Activated naive CD8-positive, alpha-beta T cell treated with anti-CD3 and anti-CD28 coated beads, Interleukin-2, amount 10 ng/mL, durations not matched to agents 7 days and 5 days (primary cell): Measurements from ENCODE around the gene FOXE3. TPM values are rescaled to one million over a fixed set of nuclear protein-coding genes. Genes with fewer than 3 reads are reported as not detected.
A peak's percentile ranks its signal among the peaks of the same experiment; 100 is the strongest.

Experiments used
- ATAC-seq: fragments of 150-1000 bp; cut with Tn5 transposase; one replicate; pipeline ENCODE4 v1.10.0; 2021; ENCODE audit warnings: low read depth, moderate library complexity
- POLR2A ChIA-PET: fragments of 350-600 bp; sonication (Branson Sonifier 250); formaldehyde crosslinking; loops from one replicate; lab custom pipeline; 2021; ENCODE audit warnings: antibody characterized with exemption; lab: Charles Lee
- DNase-seq: peaks from one replicate; pipeline ENCODE4 v3.0.0; 2021
- H3K27ac Mint-ChIP-seq: one replicate; pipeline ENCODE4 v1.8.0; 2022; ENCODE audit warnings: mild to moderate bottlenecking, mixed read lengths
- H3K27me3 Mint-ChIP-seq: one replicate; pipeline ENCODE4 v1.8.0; 2022; ENCODE audit warnings: mild to moderate bottlenecking, moderate library complexity, mixed read lengths
- H3K36me3 Mint-ChIP-seq: one replicate; pipeline ENCODE4 v1.8.0; 2021; ENCODE audit warnings: mild to moderate bottlenecking, mixed read lengths
- H3K4me1 Mint-ChIP-seq: one replicate; pipeline ENCODE4 v1.8.0; 2021; ENCODE audit warnings: mixed read lengths
- H3K4me3 Mint-ChIP-seq: one replicate; pipeline ENCODE4 v1.8.0; 2022; ENCODE audit warnings: mild to moderate bottlenecking, moderate library complexity, mixed read lengths
- H3K9me3 Mint-ChIP-seq: one replicate; pipeline ENCODE4 v1.8.0; 2021; ENCODE audit warnings: mixed read lengths
- total RNA-seq, 2 experiments: library from RNA; stranded (reverse); gene quantifications; one replicate each; pipeline ENCODE4 v1.2.3, GENCODE V29; 2021

FOXE3 gene
- total RNA-seq, 2 experiments from 2014 or later = not detected

GRCh38 chr1:47411436-47411835, 4.6 kb upstream of the FOXE3 start:
- no peak overlapping the region for H3K4me3 Mint-ChIP-seq
- peaks cover 32% of the 10 kb centered on the region for H3K27me3 Mint-ChIP-seq
- ATAC-seq (no peak), DNase-seq (no peak)
- peaks cover 1% of the 10 kb centered on the region for H3K36me3 Mint-ChIP-seq
- POLR2A ChIA-PET = no interaction called here
- no peaks in the 10 kb centered on the region for H3K9me3 Mint-ChIP-seq
- no peaks in the 10 kb centered on the region for H3K4me1 Mint-ChIP-seq
- no peak overlapping the region for H3K27ac Mint-ChIP-seq

- ATAC-seq (no peak), DNase-seq (no peak)
- H3K27ac Mint-ChIP-seq = no peak overlapping the region
- POLR2A ChIA-PET = interaction anchor here (0.5 kb wide), 1 partner anchor 157 kb away, joined by 4 read pairs; no protein-coding TSS in a partner anchor
- H3K36me3 Mint-ChIP-seq = peaks cover 1% of the 10 kb centered on the region
- H3K9me3 Mint-ChIP-seq = no peaks in the 10 kb centered on the region
- no peak overlapping the region for H3K4me3 Mint-ChIP-seq
- H3K27me3 Mint-ChIP-seq = peaks cover 37% of the 10 kb centered on the region
- peaks cover 3% of the 10 kb centered on the region for H3K4me1 Mint-ChIP-seq
Observed at GRCh38 chr1:47412437-47412836, 3.6 kb upstream of the FOXE3 start.

DNA sequence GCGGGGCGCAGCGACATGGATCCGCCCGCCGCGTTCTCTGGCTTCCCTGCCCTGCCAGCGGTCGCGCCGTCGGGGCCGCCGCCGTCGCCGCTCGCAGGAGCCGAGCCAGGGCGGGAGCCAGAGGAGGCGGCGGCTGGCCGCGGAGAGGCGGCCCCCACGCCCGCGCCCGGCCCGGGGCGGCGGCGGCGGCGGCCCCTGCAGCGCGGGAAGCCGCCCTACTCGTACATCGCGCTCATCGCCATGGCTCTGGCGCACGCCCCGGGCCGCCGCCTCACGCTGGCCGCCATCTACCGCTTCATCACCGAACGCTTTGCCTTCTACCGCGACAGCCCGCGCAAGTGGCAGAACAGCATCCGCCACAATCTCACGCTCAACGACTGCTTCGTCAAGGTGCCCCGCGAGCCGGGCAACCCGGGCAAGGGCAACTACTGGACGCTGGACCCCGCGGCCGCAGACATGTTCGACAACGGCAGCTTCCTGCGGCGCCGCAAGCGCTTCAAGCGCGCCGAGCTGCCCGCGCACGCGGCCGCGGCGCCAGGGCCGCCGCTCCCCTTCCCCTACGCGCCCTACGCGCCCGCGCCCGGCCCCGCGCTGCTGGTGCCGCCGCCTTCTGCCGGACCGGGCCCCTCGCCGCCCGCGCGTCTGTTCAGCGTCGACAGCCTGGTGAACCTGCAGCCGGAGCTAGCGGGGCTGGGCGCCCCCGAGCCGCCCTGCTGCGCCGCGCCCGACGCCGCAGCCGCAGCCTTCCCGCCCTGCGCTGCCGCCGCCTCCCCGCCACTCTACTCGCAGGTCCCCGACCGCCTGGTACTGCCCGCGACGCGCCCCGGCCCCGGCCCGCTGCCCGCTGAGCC, 459 bp downstream of the FOXE3 start:
- Mint-ChIP-seq H3K36me3 (peaks cover 1% of the 10 kb centered on the region), H3K4me3 (peak overlapping the region; percentile 62), H3K27me3 (peaks cover 59% of the 10 kb centered on the region), H3K4me1 (peaks cover 4% of the 10 kb centered on the region), H3K27ac (no peak overlapping the region), H3K9me3 (no peaks in the 10 kb centered on the region)
- DNase-seq = peak; percentile 54
- POLR2A ChIA-PET = no interaction called here
- ATAC-seq = peak; percentile 44

DNA sequence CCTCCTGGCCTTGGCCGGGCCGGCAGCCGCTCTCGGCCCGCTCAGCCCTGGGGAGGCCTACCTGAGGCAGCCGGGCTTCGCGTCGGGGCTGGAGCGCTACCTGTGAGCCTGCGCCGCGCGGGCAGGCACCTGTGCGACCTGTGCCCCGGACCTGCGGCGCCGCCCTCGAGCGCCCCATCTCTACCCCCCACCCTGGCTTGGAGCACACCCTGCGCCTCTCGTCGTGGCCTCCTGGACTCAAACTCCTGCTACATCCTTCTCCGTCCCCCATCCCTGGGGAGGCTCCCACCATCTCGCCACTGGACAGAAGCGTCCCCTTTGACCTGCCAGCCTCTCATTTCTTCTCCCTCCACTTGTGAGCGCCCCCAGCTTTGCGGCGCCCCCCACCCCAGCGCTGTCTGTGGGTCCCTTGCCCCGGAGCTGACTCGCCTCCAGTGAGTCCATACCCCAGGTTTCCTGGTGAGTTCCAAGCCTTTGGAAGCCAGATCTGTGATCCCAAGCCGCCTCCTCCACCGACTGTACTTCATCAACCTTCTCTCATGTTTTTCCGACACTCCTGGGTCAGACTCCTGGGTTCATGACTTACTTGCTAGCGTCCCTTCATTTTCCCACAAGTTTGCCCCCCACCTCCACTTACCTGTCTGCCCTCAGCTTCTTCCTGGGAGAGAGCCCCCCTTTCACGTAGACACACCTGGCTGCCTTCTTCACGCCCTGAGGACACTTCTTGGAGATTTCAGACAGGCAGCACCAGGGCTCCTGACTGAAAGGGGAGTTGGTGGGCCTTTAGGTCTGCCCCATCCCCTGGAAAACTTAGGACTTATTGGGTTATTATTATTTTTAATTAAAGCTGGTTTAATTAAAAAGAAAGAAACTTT, 1.3 kb downstream of the FOXE3 start:
- H3K4me3 Mint-ChIP-seq = peak overlapping the region; percentile 10
- no peaks in the 10 kb centered on the region for H3K9me3 Mint-ChIP-seq
- peak overlapping the region; percentile 27 for H3K27ac Mint-ChIP-seq
- peaks cover 59% of the 10 kb centered on the region for H3K27me3 Mint-ChIP-seq
- peaks cover 4% of the 10 kb centered on the region for H3K4me1 Mint-ChIP-seq
- peaks cover 1% of the 10 kb centered on the region for H3K36me3 Mint-ChIP-seq
- POLR2A ChIA-PET = no interaction called here
- ATAC-seq (no peak), DNase-seq (no peak)

- H3K27ac Mint-ChIP-seq = no peak overlapping the region
- H3K36me3 Mint-ChIP-seq = peaks cover 1% of the 10 kb centered on the region
- H3K4me3 Mint-ChIP-seq = no peak overlapping the region
- ATAC-seq = no peak
- POLR2A ChIA-PET = no interaction called here
- H3K4me1 Mint-ChIP-seq = peaks cover 4% of the 10 kb centered on the region
- no peak for DNase-seq
- H3K9me3 Mint-ChIP-seq = no peaks in the 10 kb centered on the region
- peaks cover 59% of the 10 kb centered on the region for H3K27me3 Mint-ChIP-seq
Observed at GRCh38 chr1:47418122-47418521, 2.0 kb downstream of the FOXE3 start.

DNA sequence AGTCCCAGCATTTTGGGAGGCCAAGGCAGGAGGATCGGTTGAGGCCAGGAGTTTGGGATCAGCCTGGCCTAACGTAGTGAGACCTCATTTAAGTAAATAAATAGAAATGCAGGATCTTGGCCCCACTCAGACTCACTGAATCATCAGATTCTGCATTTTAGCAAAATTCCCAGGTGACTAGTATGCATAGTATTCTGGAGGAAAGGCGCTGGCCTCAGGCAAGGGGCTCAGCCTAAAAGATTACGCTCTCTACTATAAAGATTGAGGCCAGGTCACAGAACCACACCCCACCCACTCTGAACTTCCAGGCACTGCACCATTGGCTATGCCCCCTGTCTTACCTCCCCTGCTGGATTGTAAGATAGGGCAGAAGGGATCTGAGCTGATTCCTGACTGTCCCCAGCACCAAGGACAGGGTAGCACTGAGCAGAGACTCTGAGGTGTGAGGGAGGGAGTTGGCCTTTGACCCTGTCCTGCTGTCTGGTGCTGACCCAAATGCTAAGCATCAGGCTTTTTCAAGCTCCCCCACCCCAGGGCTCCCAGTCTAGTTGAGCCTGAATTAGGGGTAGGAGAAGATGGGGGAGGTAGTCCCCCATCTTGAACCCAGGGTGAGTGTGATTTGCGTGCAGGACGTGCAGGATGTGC, 2.7 kb downstream of the FOXE3 start:
- Mint-ChIP-seq H3K27me3 (peaks cover 64% of the 10 kb centered on the region), H3K27ac (no peak overlapping the region), H3K4me1 (peaks cover 4% of the 10 kb centered on the region), H3K9me3 (no peaks in the 10 kb centered on the region), H3K36me3 (peaks cover 1% of the 10 kb centered on the region), H3K4me3 (no peak overlapping the region)
- POLR2A ChIA-PET = no interaction called here
- ATAC-seq (no peak), DNase-seq (no peak)

GRCh38 chr1:47420547-47420946, 4.5 kb downstream of the FOXE3 start:
- DNase-seq (no peak), ATAC-seq (no peak)
- Mint-ChIP-seq H3K27ac (no peak overlapping the region), H3K36me3 (no peaks in the 10 kb centered on the region), H3K27me3 (peaks cover 57% of the 10 kb centered on the region), H3K4me1 (peaks cover 4% of the 10 kb centered on the region), H3K9me3 (no peaks in the 10 kb centered on the region), H3K4me3 (no peak overlapping the region)
- POLR2A ChIA-PET = no interaction called here

- H3K27ac Mint-ChIP-seq = no peak overlapping the region
- POLR2A ChIA-PET = no interaction called here
- DNase-seq (no peak), ATAC-seq (no peak)
- no peaks in the 10 kb centered on the region for H3K9me3 Mint-ChIP-seq
- no peaks in the 10 kb centered on the region for H3K4me1 Mint-ChIP-seq
- peaks cover 35% of the 10 kb centered on the region for H3K27me3 Mint-ChIP-seq
- no peak overlapping the region for H3K4me3 Mint-ChIP-seq
- no peaks in the 10 kb centered on the region for H3K36me3 Mint-ChIP-seq
Observed at GRCh38 chr1:47423872-47424271, 7.8 kb downstream of the FOXE3 start.

DNA sequence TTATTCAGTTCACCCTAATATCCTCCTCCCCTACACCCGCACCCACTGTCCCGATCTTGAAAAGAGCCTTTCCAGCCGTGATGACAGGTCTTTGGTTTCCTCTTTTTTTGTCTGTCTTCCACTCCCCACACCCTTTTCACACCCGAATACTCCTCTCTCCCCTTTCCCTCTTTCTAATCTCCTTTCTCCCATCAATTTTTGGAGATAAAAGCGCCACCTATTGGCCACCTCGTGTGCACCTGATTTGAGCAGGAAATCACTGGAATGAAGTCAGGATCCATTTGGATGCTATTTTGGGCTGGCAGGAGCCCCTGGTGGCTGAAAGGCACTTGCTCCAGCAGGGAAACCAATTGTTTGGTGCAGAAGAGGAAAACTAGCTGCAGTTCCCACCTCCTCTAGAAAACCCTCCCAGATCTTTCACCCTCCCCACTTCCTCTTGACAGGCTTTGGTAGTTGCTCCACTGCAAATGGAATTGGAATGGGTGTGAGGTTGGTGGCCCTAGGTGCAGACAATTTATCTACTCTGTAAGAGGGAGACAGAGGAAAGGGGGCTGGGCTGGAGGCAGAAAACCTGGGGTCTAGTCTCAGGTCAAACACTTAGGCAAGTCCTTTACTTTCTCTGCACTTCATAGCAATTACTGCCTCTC, 8.4 kb downstream of the FOXE3 start:
- no peak for DNase-seq
- H3K27me3 Mint-ChIP-seq = peaks cover 31% of the 10 kb centered on the region
- no peak for ATAC-seq
- H3K27ac Mint-ChIP-seq = no peak overlapping the region
- H3K36me3 Mint-ChIP-seq = no peaks in the 10 kb centered on the region
- H3K4me3 Mint-ChIP-seq = no peak overlapping the region
- H3K9me3 Mint-ChIP-seq = no peaks in the 10 kb centered on the region
- H3K4me1 Mint-ChIP-seq = no peaks in the 10 kb centered on the region
- POLR2A ChIA-PET = no interaction called here

DNA sequence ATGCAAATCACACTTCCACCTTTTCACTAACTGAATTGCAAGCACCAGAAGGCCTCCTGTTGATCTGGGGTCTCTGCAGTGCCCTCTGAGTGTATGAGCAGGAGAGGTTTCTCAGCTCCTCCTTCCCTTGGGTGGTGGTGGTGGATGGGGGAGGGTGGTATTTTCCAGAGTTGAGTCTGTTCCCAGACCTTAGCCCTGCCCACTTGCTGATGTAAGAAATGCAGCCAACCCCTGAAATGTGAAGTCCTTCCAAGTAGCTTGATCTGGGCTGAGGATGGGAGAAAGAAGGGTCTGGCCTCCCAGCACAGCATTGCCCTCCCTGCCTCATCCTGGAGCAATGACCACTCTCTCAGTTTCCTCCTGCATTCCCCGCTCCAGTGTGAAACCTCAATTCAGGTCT, 15.4 kb downstream of the FOXE3 start:
- H3K9me3 Mint-ChIP-seq = no peaks in the 10 kb centered on the region

DNA sequence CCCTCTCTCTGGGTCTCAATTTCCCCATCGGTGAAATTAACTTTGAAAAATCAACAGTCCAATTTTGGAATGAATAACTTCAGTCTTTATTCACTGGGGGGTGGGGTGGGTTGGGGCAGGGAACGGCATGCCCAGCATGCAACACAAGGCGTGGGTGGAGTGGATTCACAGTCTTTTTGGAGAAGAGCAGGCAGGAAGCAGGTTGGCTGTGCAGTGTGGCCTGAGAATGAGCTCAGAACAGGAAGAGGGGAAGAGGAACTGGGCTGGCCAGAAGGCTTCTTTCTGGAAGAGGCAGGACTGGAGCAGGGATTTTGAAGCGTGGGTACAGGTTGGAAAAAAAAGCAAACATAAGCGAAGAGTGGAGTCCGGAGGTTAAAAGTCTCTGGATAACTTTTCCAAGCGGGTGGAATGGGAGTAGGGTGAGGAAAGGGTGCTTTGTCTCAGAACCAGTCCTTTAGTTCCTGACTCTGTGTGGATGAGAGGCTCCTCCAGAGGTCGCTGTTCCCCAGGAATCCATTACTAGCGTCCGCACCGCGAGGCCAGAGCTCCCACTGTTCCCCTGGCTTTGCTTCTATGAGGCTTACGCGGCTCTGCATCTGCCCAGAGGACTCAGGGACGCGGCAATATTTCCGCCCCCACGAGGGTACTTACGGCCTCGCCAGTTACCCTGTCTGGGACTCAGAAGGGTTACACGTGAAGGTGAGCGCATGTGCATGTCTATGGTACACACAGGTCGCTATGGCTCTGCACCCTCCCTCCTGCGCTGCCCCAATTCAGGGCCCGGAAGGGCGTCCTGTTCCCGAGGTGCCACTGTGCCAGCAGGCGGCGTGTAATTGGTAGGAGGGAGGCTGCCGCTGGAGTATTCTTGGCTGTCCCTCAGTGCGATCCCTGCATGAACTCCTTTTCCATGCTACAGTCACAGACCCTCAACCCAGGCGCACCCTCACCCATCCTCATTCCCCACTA, 16.3 kb downstream of the FOXE3 start:
- Mint-ChIP-seq H3K4me3 (peak overlapping the region; percentile 71), H3K9me3 (no peaks in the 10 kb centered on the region), H3K27me3 (peaks cover 36% of the 10 kb centered on the region), H3K27ac (no peak overlapping the region), H3K36me3 (peaks cover 17% of the 10 kb centered on the region), H3K4me1 (peaks cover 34% of the 10 kb centered on the region)
- ATAC-seq (peak; percentile 24), DNase-seq (peak; percentile 65)
- POLR2A ChIA-PET = no interaction called here

More for the DNA sequence above, 15.4 kb downstream of the FOXE3 start:
- H3K27me3 Mint-ChIP-seq = peaks cover 36% of the 10 kb centered on the region
- no peak overlapping the region for H3K4me3 Mint-ChIP-seq
- no peak overlapping the region for H3K27ac Mint-ChIP-seq
- DNase-seq (no peak), ATAC-seq (no peak)
- POLR2A ChIA-PET = no interaction called here
- peaks cover 33% of the 10 kb centered on the region for H3K4me1 Mint-ChIP-seq
- peaks cover 17% of the 10 kb centered on the region for H3K36me3 Mint-ChIP-seq

GRCh38 chr1:47433037-47433421, 16.9 kb downstream of the FOXE3 start:
- ATAC-seq (no peak), DNase-seq (no peak)
- Mint-ChIP-seq H3K4me1 (peaks cover 34% of the 10 kb centered on the region), H3K36me3 (peaks cover 17% of the 10 kb centered on the region), H3K9me3 (no peaks in the 10 kb centered on the region), H3K27ac (no peak overlapping the region), H3K4me3 (peak overlapping the region; percentile 71), H3K27me3 (peaks cover 36% of the 10 kb centered on the region)
- POLR2A ChIA-PET = no interaction called here
